Ishikawa (cell line): Measurements from ENCODE around the gene FAM193B.

Experiments
- CEBPB ChIP-seq: IDR thresholded peaks from 2 replicates; pipeline ENCODE4 v1.6.1; 2012
- CREB1 ChIP-seq: IDR thresholded peaks from 2 replicates; pipeline ENCODE4 v1.6.1; 2012; ENCODE audit warnings: low read depth
- EGR1 ChIP-seq: IDR thresholded peaks from 2 replicates; pipeline ENCODE4 v1.6.1; 2012
- EP300 ChIP-seq: IDR thresholded peaks from 2 replicates; pipeline ENCODE4 v1.6.1; 2012; ENCODE audit warnings: borderline replicate concordance
- FOXM1 ChIP-seq: IDR thresholded peaks from 2 replicates; pipeline ENCODE4 v1.6.1; 2012; ENCODE audit warnings: low read depth, borderline replicate concordance
- NFIC ChIP-seq: IDR thresholded peaks from 2 replicates; pipeline ENCODE4 v1.6.1; 2012
- RAD21 ChIP-seq: IDR thresholded peaks from 2 replicates; pipeline ENCODE4 v1.6.1; 2012; ENCODE audit warnings: low read depth
- TAF1 ChIP-seq: IDR thresholded peaks from 2 replicates; pipeline ENCODE4 v1.6.1; 2012; ENCODE audit warnings: low read depth, mild to moderate bottlenecking
- TCF12 ChIP-seq: IDR thresholded peaks from 2 replicates; pipeline ENCODE4 v1.6.1; 2012; ENCODE audit warnings: low read depth
- TEAD4 ChIP-seq: IDR thresholded peaks from 2 replicates; pipeline ENCODE4 v1.6.1; 2012
- YY1 ChIP-seq: IDR thresholded peaks from 2 replicates; pipeline ENCODE4 v1.6.1; 2012; ENCODE audit warnings: low read depth
- ZBTB7A ChIP-seq: IDR thresholded peaks from 2 replicates; pipeline ENCODE4 v1.6.1; 2012; ENCODE audit warnings: low read depth
- TF ChIP-seq, protein P1 (sequence below): IDR thresholded peaks from 2 replicates; pipeline ENCODE4 v1.6.1; 2012
- TF ChIP-seq, protein P2 (sequence below): IDR thresholded peaks from 2 replicates; pipeline ENCODE4 v1.6.1; 2012
- TF ChIP-seq, protein P3 (sequence below): IDR thresholded peaks from 2 replicates; pipeline ENCODE4 v1.6.1; 2012; ENCODE audit warnings: low read depth, mild to moderate bottlenecking

Gene FAM193B

DNA sequence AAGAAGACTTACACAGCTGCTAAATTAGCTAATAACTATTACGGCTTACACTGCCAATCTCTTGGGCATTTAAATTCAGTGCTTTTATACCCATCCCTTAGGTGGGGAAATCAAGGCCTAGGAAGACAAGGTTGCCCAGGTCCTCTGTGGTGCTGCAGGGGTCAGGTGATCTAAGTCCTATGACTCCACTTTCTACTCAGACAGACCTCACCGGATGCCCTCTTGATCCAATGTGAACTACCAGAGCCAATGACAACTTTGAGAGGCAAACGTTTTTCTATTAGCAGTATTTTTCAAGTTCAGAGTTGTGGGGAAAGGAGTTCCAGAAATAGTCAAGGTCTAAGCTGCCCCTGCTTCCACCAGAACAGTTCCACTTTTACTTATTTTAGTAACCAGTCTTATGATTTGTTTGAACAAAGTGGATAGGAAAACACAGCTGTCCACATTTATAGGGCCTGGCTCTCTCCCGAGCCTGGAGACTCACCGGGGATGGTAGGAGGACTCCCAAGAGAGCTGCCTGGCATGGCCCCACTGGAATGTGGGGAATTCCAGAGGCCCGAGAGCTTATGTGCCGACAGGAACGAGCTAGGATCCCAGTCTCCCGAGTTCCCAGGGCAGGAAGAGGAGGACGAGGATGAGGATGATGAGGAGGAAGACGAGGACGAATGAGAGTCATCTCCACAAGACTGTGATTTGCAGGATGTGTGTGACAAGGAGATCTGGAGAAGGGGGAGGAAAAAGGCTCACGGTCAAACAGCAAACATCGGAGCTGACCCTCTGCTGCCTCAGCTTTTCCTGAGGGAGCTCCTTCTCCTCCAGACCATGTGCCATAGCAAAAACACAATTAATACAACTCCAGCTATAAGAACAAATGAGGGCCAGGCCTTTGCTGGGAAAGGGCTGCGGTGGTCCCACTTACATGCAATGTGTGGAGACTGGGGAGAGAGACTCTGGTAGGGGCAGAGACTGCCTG, 16.7 kb downstream of the FAM193B start:
- TF ChIP-seq, protein P1, sequence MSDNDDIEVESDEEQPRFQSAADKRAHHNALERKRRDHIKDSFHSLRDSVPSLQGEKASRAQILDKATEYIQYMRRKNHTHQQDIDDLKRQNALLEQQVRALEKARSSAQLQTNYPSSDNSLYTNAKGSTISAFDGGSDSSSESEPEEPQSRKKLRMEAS = no peak
- TF ChIP-seq ZBTB7A = no peak
- no peak for TF ChIP-seq FOXM1
- no peak for TF ChIP-seq TCF12
- TF ChIP-seq TEAD4 = no peak
- TF ChIP-seq, protein P2, sequence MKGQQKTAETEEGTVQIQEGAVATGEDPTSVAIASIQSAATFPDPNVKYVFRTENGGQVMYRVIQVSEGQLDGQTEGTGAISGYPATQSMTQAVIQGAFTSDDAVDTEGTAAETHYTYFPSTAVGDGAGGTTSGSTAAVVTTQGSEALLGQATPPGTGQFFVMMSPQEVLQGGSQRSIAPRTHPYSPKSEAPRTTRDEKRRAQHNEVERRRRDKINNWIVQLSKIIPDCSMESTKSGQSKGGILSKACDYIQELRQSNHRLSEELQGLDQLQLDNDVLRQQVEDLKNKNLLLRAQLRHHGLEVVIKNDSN = no peak

DNA sequence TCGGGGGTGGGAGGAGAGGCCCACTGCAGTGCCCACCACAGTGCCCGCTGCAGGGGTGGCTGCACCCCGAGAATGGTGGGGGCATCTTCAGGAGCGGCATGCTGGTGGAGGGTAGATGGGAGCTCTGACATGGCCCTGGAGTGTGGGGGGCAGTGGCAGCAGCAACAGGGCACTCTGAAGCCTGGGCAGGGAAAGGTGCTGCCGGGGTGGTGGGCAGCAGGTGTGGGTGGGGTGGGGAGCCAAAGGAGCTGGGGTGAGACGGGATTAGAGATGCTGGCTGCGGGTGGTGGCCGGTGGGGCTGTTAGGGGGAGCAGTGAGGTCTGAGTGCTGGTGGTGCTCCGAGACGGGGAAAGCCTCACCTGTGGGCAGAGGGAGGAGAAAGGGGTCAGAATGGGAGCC, 18.0 kb downstream of the FAM193B start:
- TF ChIP-seq YY1 = no peak
- TF ChIP-seq, protein P1 = no peak
- no peak for TF ChIP-seq CREB1
- no peak for TF ChIP-seq EGR1
- no peak for TF ChIP-seq TEAD4
- TF ChIP-seq FOXM1 = no peak
- TF ChIP-seq EP300 = no peak
- TF ChIP-seq TCF12 = no peak
- TF ChIP-seq RAD21 = no peak
- TF ChIP-seq TAF1 = no peak
- no peak for TF ChIP-seq NFIC

DNA sequence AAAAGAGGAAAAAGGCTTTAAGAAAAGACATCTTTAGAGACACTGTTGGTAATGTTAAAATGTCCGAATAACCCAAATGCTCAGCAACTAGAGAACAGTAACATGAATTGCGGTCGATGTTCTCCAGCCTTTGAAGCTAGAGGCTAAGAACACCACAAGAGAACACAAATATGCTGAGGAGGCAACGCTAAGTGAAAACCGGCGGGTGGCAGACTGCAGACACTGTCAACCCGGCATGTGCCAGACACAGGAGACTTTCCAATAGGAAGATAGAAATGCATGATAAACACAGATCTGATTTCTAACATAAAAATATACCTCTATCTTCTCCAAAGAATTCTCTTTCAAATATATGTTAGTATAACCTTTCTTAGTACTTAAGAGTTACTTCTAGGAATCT, 19.2 kb downstream of the FAM193B start:
- TF ChIP-seq, protein P3, sequence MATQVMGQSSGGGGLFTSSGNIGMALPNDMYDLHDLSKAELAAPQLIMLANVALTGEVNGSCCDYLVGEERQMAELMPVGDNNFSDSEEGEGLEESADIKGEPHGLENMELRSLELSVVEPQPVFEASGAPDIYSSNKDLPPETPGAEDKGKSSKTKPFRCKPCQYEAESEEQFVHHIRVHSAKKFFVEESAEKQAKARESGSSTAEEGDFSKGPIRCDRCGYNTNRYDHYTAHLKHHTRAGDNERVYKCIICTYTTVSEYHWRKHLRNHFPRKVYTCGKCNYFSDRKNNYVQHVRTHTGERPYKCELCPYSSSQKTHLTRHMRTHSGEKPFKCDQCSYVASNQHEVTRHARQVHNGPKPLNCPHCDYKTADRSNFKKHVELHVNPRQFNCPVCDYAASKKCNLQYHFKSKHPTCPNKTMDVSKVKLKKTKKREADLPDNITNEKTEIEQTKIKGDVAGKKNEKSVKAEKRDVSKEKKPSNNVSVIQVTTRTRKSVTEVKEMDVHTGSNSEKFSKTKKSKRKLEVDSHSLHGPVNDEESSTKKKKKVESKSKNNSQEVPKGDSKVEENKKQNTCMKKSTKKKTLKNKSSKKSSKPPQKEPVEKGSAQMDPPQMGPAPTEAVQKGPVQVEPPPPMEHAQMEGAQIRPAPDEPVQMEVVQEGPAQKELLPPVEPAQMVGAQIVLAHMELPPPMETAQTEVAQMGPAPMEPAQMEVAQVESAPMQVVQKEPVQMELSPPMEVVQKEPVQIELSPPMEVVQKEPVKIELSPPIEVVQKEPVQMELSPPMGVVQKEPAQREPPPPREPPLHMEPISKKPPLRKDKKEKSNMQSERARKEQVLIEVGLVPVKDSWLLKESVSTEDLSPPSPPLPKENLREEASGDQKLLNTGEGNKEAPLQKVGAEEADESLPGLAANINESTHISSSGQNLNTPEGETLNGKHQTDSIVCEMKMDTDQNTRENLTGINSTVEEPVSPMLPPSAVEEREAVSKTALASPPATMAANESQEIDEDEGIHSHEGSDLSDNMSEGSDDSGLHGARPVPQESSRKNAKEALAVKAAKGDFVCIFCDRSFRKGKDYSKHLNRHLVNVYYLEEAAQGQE = no peak
- TF ChIP-seq TEAD4 = no peak
- TF ChIP-seq EP300 = no peak
- no peak for TF ChIP-seq EGR1
- TF ChIP-seq RAD21 = no peak
- no peak for TF ChIP-seq TCF12
- no peak for TF ChIP-seq CREB1
- no peak for TF ChIP-seq TAF1
- TF ChIP-seq FOXM1 = no peak
- TF ChIP-seq, protein P1 = no peak
- TF ChIP-seq ZBTB7A = no peak

DNA sequence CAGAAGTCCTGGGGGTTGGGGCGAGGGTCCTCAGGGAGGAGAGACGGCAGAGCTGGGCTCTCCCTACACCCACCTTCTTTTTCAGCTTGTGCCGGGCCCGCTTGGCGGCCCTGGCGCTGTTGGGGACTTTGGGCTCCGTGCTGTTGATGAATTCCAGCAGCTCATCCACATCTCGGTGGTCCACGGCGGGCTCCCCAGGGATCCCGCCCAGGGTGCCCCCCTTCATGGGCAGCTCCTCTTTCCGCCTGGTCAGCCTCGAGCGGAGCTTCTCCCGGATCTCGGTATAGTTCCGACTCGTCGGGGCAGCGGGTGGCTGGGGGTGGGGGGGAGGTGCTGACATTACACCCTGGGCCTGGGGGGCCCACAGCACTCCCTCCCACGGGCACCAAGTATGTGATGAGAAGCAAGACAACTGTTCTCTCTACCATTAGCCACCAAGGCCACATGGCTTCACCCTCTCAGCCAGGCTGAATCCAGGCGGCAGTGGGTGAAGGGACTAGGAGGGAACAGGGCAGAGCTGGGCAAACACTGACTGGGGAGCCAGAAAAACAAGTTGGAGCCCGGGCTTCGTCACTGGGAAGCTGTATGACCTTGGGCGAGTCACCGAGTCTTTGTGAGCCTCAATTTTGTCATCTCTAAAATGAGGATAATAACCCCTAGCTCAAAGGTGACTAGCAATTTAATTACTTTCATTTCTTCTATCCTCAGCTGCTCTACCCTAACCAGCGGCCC, 23.0 kb downstream of the FAM193B start:
- no peak for TF ChIP-seq CREB1
- TF ChIP-seq EP300 = no peak
- no peak for TF ChIP-seq TCF12
- no peak for TF ChIP-seq YY1
- no peak for TF ChIP-seq TAF1
- TF ChIP-seq, protein P2 = no peak
- TF ChIP-seq, protein P3 = no peak
- no peak for TF ChIP-seq NFIC
- TF ChIP-seq FOXM1 = no peak
- TF ChIP-seq EGR1 = no peak
- TF ChIP-seq RAD21 = no peak
- TF ChIP-seq, protein P1 = no peak
- TF ChIP-seq CEBPB = no peak
- TF ChIP-seq TEAD4 = no peak
- TF ChIP-seq ZBTB7A = no peak

DNA sequence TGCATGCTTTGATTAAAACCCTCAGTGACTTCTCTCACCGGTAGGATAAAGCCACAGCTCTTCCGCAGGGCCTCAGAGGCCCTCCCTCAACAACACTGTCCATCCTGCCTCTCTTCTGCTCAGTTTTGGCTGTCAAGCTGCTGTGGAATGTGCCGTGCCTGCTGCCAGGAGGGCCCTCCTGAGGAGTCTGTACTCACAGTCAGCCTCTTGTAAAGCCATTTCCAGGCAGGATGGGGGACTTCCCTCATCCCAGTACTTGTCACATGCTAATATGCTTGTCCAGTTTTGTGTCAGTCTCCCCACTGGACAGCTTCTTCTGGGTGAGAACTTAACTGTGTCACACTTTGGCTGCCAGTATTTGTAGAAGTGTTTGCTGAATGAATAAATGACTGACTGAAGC, 23.7 kb downstream of the FAM193B start:
- no peak for TF ChIP-seq EGR1
- TF ChIP-seq, protein P1 = no peak
- TF ChIP-seq YY1 = no peak
- no peak for TF ChIP-seq TCF12
- TF ChIP-seq EP300 = no peak
- no peak for TF ChIP-seq CEBPB
- no peak for TF ChIP-seq ZBTB7A
- no peak for TF ChIP-seq NFIC
